Esophagus muscularis mucosa (tissue), 4 donors: ENCODE results near the gene MAP2K6. TPM values are rescaled to one million over a fixed set of nuclear protein-coding genes. Genes with fewer than 3 reads are reported as not detected.

ENCODE experiments used
- DNase-seq: peaks from one replicate; pipeline ENCODE4 v3.0.0-alpha.2; 2017; ENCODE audit errors: extremely low spot score
- H3K27ac ChIP-seq, 4 donors: fragments of 200-600 bp; sonication (generic); replicated peaks in 1 of 4; 1 replicate in 3 of 4; 2 replicates in 1 of 4; pipeline ENCODE4 v1.5.1; 2016 to 2019; ENCODE audit warnings: mild to moderate bottlenecking in 1 of 4
- H3K27me3 ChIP-seq, 4 donors: fragments of 200-600 bp; sonication (generic); one replicate each; pipeline versions ENCODE4 v1.5.1 to v1.6.0; 2016 to 2019
- H3K36me3 ChIP-seq, 4 donors: fragments of 200-600 bp; sonication (generic); one replicate each; pipeline ENCODE4 v1.5.1; 2016 to 2019
- H3K4me1 ChIP-seq, 4 donors: fragments of 200-600 bp; sonication (generic); one replicate each; pipeline ENCODE4 v1.5.1; 2016 to 2019
- H3K4me3 ChIP-seq, 4 donors: fragments of 200-600 bp; sonication (generic); 1 replicate in 2 of 4; 2 replicates in 2 of 4; pipeline ENCODE4 v1.5.1; 2016 to 2019; ENCODE audit warnings: mild to moderate bottlenecking in 4 of 4, moderate library complexity in 1 of 4
- H3K9me3 ChIP-seq, 4 donors: fragments of 200-600 bp; sonication (generic); 1 replicate in 3 of 4; 2 replicates in 1 of 4; pipeline ENCODE4 v1.5.1; 2016 to 2019
- CTCF ChIP-seq, 3 experiments: fragments of 200-600 bp in 2 of 3; fragments of 450-650 bp in 1 of 3; sonication (generic) in 2 of 3; IDR thresholded peaks; one replicate each; pipeline ENCODE4 v1.5.1; 2017 to 2019; ENCODE audit warnings: antibody characterized with exemption in 3 of 3, mild to moderate bottlenecking in 2 of 3, moderate library complexity in 1 of 3
- EP300 ChIP-seq: sonication (generic); formaldehyde crosslinking; IDR thresholded peaks from one replicate; pipeline ENCODE4 v1.6.1; 2017; ENCODE audit warnings: antibody characterized with exemption
- POLR2A ChIP-seq: fragments of 450-650 bp; IDR thresholded peaks from one replicate; pipeline ENCODE4 v1.6.1; 2017; ENCODE audit warnings: antibody characterized with exemption, moderate library complexity, mild to moderate bottlenecking, low read depth
- POLR2AphosphoS5 ChIP-seq, 2 donors: sonication (generic); formaldehyde crosslinking; IDR thresholded peaks; one replicate each; pipeline ENCODE4 v1.6.1; 2017; ENCODE audit warnings: antibody characterized with exemption in 2 of 2
- WGBS: methylation state at CpG from one replicate; pipeline ENCODE4 v1.1.5; 2018; 5-methylcytosine and 5-hydroxymethylcytosine counted together
- intact Hi-C: fragments of 100-400 bp; cut with DNase I; formaldehyde crosslinking; loops from one replicate; pipeline ENCODE4 v1.15.1; 2023
- total RNA-seq, 4 donors: library from RNA; depleted of rRNA; stranded (reverse); fragments of >200 nt; gene quantifications; one replicate each; pipeline versions ENCODE4 v1.1.0 to v1.2.1, GENCODE V29; 2016

Gene MAP2K6
- total RNA-seq, 4 donors from 2014 or later, result 0.83 to 3.1 (median 1.5) TPM

- Histone ChIP-seq H3K27me3 (no peaks in the 10 kb centered on the region), H3K4me3 (no peak overlapping the region), H3K9me3 (no peaks in the 10 kb centered on the region), H3K27ac (no peak overlapping the region), H3K36me3 (no peaks in the 10 kb centered on the region), H3K4me1 (no peaks in the 10 kb centered on the region)
- TF ChIP-seq POLR2AphosphoS5 (IDR thresholded peaks at IDR 0.05) (no peak), POLR2A (no peak), CTCF (IDR thresholded peaks at IDR 0.05) (no peak), EP300 (no peak)
- intact Hi-C loops, result no loop called here
- WGBS, result 88% methylated on average over 5 of the region's 5 CpGs
- DNase-seq, result no peak
Measured at GRCh38 chr17:69405096-69405495, 9.4 kb upstream of the MAP2K6 start.

DNA sequence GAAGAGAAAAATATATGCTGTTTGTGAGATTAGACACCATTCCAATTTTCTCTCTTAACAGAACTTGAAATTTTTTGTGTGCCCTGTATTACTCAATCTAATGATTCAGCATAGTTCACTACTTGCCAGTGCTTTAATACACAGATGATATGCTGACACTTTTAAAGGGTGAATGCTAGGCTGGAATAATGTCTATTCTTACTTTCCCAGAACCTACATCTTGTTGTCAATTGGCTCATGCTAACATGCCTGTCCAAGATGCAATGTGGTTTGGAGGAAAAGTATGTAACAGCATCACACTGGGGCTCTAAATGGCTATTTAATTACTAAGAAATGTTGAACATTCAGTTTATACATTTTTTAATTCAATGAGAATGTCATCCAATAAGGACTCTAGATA lies 7.6 kb upstream of the MAP2K6 start:
- no peak for DNase-seq
- Histone ChIP-seq H3K4me1 (no peaks in the 10 kb centered on the region), H3K36me3 (no peaks in the 10 kb centered on the region), H3K27ac (no peak overlapping the region), H3K27me3 (no peaks in the 10 kb centered on the region), H3K9me3 (no peaks in the 10 kb centered on the region), H3K4me3 (no peak overlapping the region)
- intact Hi-C loops, result no loop called here
- no peak for TF ChIP-seq POLR2AphosphoS5 (IDR thresholded peaks at IDR 0.05)

DNA sequence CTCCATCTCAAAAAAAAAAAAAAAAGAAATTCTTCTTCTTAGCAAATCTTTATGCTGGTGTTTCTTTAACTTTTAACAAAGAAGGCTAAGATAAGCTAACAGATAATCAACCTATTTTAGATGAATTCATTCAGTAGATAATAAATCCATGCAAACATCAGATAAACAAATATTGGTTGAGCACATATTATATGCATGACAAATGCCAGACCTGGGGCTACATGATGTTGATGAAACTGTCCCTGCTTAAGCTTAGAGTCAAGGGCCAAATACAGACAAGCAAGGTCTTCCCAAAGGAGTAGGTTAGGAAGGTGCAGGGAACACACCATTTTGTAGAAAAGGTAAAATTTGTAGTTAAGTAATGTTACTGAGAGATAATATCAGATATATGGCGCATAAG lies 6.7 kb upstream of the MAP2K6 start:
- TF ChIP-seq EP300, result no peak
- H3K27ac ChIP-seq, result no peak overlapping the region
- WGBS, result 100% methylated on average over 1 of the region's 1 CpG
- H3K27me3 ChIP-seq, result no peaks in the 10 kb centered on the region
- intact Hi-C loops, result no loop called here
- H3K9me3 ChIP-seq, result no peaks in the 10 kb centered on the region
- no peaks in the 10 kb centered on the region for H3K4me1 ChIP-seq
- no peak for DNase-seq
- no peak overlapping the region for H3K4me3 ChIP-seq
- H3K36me3 ChIP-seq, result no peaks in the 10 kb centered on the region

DNA sequence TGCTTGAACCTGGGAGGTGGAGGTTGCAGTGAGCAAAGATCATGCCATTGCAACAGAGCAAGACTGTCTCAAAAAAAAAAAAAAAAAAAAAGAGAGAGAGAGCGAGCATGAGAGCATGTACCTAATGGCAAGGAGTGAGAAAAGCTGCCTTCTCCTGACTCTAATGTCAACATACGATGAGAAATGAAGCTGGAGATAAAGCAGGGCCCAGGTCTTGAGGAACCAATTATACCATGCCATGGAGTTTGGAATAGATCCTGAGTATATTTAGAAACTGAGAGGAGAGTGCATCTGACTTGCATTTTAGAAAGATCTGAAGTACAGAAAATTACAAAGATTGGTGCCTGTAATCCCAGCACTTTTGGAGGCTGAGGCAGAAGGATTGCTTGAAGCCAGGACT lies 3.8 kb upstream of the MAP2K6 start:
- 100% methylated on average over 2 of the region's 2 CpGs for WGBS
- intact Hi-C loops, result loop anchor here (5.0 to 10.0 kb wide), 2 partner anchors 73 to 114 kb away; no protein-coding TSS in a partner anchor
- H3K27ac ChIP-seq, result no peak overlapping the region
- peaks cover 10 to 17% (median 11%) of the 10 kb centered on the region in 4 donors for H3K4me1 ChIP-seq
- H3K9me3 ChIP-seq, result no peaks in the 10 kb centered on the region
- H3K36me3 ChIP-seq, result no peaks in the 10 kb centered on the region
- TF ChIP-seq POLR2A (no peak), CTCF (IDR thresholded peaks at IDR 0.05) (no peak), EP300 (no peak), POLR2AphosphoS5 (IDR thresholded peaks at IDR 0.05) (no peak)
- no peak for DNase-seq
- no peak overlapping the region for H3K4me3 ChIP-seq
- H3K27me3 ChIP-seq, result no peaks in the 10 kb centered on the region

GRCh38 chr17:69411766-69412165 lies 2.7 kb upstream of the MAP2K6 start:
- TF ChIP-seq CTCF (IDR thresholded peaks at IDR 0.05), result no peak
- no peak for TF ChIP-seq POLR2AphosphoS5 (IDR thresholded peaks at IDR 0.05)
- no peak for TF ChIP-seq POLR2A
- TF ChIP-seq EP300, result no peak
- intact Hi-C loops, result loop anchor here (5.0 to 10.0 kb wide), 2 partner anchors 74 to 113 kb away; no protein-coding TSS in a partner anchor
- WGBS, result 83% methylated on average over 4 of the region's 4 CpGs

DNA sequence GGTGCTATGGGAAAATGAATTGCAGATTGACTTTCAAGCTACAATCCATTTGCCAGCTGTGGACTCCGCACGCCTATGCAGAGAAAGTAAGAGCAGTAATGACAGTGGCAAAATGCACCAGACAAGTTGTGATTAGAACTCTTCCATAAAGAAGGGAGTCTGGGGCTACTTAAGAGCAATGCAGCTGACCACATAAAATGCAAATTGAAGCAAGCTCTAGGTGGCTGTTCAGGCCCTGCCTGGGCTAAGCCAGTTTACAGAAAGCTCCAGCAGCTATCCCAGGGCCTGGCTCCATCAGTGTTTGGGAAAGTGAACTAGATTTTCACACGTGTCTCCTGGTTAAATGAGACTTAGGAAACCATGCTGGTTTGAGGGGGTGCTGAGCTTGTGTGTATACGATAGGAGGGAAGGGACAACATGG lies 2.2 kb upstream of the MAP2K6 start:
- intact Hi-C loops, result loop anchor here (5.0 to 10.0 kb wide), 2 partner anchors 75 to 113 kb away; no protein-coding TSS in a partner anchor
- DNase-seq, result no peak
- TF ChIP-seq EP300, result no peak
- TF ChIP-seq POLR2A, result no peak
- TF ChIP-seq CTCF (IDR thresholded peaks at IDR 0.05), result no peak
- no peak for TF ChIP-seq POLR2AphosphoS5 (IDR thresholded peaks at IDR 0.05)
- H3K27ac ChIP-seq, result no peak overlapping the region
- 81% methylated on average over 4 of the region's 4 CpGs for WGBS
- H3K36me3 ChIP-seq, result no peaks in the 10 kb centered on the region
- no peaks in the 10 kb centered on the region for H3K9me3 ChIP-seq
- no peak overlapping the region for H3K4me3 ChIP-seq
- no peaks in the 10 kb centered on the region for H3K27me3 ChIP-seq
- peaks cover 18 to 33% (median 27%) of the 10 kb centered on the region in 4 donors for H3K4me1 ChIP-seq

More at GRCh38 chr17:69411766-69412165, 2.7 kb upstream of the MAP2K6 start:
- H3K27ac ChIP-seq, result no peak overlapping the region
- H3K36me3 ChIP-seq, result no peaks in the 10 kb centered on the region
- H3K27me3 ChIP-seq, result no peaks in the 10 kb centered on the region
- H3K4me3 ChIP-seq, result no peak overlapping the region
- no peaks in the 10 kb centered on the region for H3K9me3 ChIP-seq
- peaks cover 16 to 28% (median 22%) of the 10 kb centered on the region in 4 donors for H3K4me1 ChIP-seq
- no peak for DNase-seq
